ENCODE results near the gene WFS1.
A peak's percentile ranks its signal among the peaks of the same experiment; 100 is the strongest.

DNA sequence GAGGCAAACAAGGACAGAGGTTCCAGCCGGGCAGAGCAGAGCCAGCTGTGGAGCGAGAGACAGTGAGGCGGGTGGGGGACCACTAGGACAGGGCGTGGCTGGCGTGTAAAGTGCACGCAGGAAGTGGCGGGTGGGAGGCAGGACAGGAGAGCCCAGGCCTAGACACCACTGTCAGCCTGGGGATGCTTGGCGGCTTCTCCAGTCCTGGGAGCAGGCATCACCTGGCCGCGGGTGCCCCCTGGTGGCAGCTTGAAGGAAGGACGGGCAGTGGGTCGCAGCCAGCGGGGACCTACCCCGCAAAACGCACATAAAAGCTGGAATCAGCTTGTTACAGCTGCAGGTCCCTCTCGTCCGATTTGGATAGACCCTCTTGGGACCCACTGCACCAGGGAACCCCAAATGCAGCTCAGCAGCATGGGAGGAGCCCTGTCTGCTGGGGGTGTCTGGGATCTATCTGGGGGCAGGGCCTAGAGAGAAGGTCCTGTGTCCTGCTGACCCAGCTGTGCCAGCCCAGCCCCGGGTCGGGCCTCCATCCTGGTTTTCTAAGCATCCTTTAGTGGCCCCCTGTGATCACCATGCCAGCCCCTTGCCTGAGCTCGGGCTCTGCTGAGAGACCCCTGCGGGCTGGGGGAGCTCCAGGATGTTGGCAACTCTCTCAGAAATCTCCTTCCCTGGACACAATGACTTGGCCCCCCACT lies 57.7 kb downstream of the WFS1 start:
- no peak for TF ChIP-seq POLR2A (IDR thresholded peaks at IDR 0.05)
- TF ChIP-seq, protein P1, sequence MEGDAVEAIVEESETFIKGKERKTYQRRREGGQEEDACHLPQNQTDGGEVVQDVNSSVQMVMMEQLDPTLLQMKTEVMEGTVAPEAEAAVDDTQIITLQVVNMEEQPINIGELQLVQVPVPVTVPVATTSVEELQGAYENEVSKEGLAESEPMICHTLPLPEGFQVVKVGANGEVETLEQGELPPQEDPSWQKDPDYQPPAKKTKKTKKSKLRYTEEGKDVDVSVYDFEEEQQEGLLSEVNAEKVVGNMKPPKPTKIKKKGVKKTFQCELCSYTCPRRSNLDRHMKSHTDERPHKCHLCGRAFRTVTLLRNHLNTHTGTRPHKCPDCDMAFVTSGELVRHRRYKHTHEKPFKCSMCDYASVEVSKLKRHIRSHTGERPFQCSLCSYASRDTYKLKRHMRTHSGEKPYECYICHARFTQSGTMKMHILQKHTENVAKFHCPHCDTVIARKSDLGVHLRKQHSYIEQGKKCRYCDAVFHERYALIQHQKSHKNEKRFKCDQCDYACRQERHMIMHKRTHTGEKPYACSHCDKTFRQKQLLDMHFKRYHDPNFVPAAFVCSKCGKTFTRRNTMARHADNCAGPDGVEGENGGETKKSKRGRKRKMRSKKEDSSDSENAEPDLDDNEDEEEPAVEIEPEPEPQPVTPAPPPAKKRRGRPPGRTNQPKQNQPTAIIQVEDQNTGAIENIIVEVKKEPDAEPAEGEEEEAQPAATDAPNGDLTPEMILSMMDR (IDR thresholded peaks at IDR 0.05), result peak; percentile 93 to 99 (median 99)
